H1 (cell line): ENCODE data around the gene COL5A1. TPM values are rescaled to one million over a fixed set of nuclear protein-coding genes. Genes with fewer than 3 reads are reported as not detected.

Experiments
- CTCF ChIA-PET: fragments of 300-600 bp; sonication (Branson Sonifier 250); formaldehyde crosslinking; loops from one replicate; lab custom pipeline; 2021; ENCODE audit not compliant: partially characterized antibody; lab: Charles Lee
- POLR2A ChIA-PET: fragments of 300-600 bp; sonication (Branson Sonifier 250); formaldehyde crosslinking; loops from one replicate; lab custom pipeline; 2021; ENCODE audit warnings: inconsistent platforms; ENCODE audit not compliant: partially characterized antibody; lab: Charles Lee
- DNase-seq, 2 experiments: peaks; one replicate each; pipeline versions ENCODE4 v3.0.0 to v3.0.0-alpha.2; 2010 to 2022; ENCODE audit warnings: low spot score in 2 of 2, low read depth in 1 of 2, mixed read lengths in 1 of 2
- FAIRE-seq: peaks from 2 replicates; lab custom pipeline; 2011; peaks lifted over from hg19 to GRCh38; lab: Jason Lieb, UNC
- H2AFZ ChIP-seq: 2 replicates; pipeline ENCODE4 v1.8.1; 2012; ENCODE audit warnings: low read length, inconsistent platforms
- H2AK5ac ChIP-seq: 2 replicates; pipeline ENCODE4 v1.6.1; 2013; ENCODE audit warnings: low read depth, low read length
- H2BK120ac ChIP-seq: replicated peaks from 2 replicates; pipeline ENCODE3; 2013; ENCODE audit warnings: low read depth, low read length, inconsistent platforms
- H2BK12ac ChIP-seq: 2 replicates; pipeline ENCODE4 v1.6.1; 2013; ENCODE audit warnings: low read depth, low read length
- H2BK15ac ChIP-seq: 2 replicates; pipeline ENCODE4 v1.6.1; 2013; ENCODE audit warnings: low read length
- H2BK20ac ChIP-seq: 2 replicates; pipeline ENCODE4 v1.6.1; 2013; ENCODE audit warnings: low read length
- H2BK5ac ChIP-seq: 2 replicates; pipeline ENCODE4 v1.6.1; 2013; ENCODE audit warnings: low read depth, low read length
- H3K14ac ChIP-seq: 2 replicates; pipeline ENCODE4 v1.6.1; 2013; ENCODE audit warnings: inconsistent platforms; ENCODE audit not compliant: insufficient read length
- H3K18ac ChIP-seq: 2 replicates; pipeline ENCODE4 v1.6.1; 2013; ENCODE audit warnings: low read length; ENCODE audit errors: extremely low read depth
- H3K23ac ChIP-seq: 2 replicates; pipeline ENCODE4 v1.6.1; 2013; ENCODE audit warnings: inconsistent platforms; ENCODE audit not compliant: insufficient read length
- H3K23me2 ChIP-seq: 2 replicates; pipeline ENCODE4 v1.6.1; 2013; ENCODE audit warnings: low read depth, low read length
- H3K27ac ChIP-seq: 2 replicates; pipeline ENCODE4 v1.6.1; 2011; ENCODE audit warnings: low read depth, low read length, inconsistent platforms
- H3K27me3 ChIP-seq, 4 experiments: replicated peaks in 1 of 4; 1 replicate in 1 of 4; 2 replicates in 3 of 4; pipeline versions ENCODE4 v1.6.1 to v1.8.1; 2011 to 2013; ENCODE audit warnings: low read length in 3 of 4, mild to moderate bottlenecking in 3 of 4, inconsistent platforms in 2 of 4, mixed read lengths in 2 of 4, moderate library complexity in 1 of 4; ENCODE audit not compliant: control insufficient read depth in 3 of 4, insufficient read depth in 3 of 4; ENCODE audit errors: extremely low read depth in 1 of 4
- H3K36me3 ChIP-seq, 4 experiments: 2 replicates each; pipeline versions ENCODE4 v1.6.1 to v1.8.1; 2011 to 2013; ENCODE audit warnings: mild to moderate bottlenecking in 4 of 4, low read length in 3 of 4, moderate library complexity in 2 of 4, control low read depth in 1 of 4, inconsistent platforms in 1 of 4; ENCODE audit not compliant: insufficient read depth in 4 of 4, control insufficient read depth in 2 of 4
- H3K4ac ChIP-seq: replicated peaks from 2 replicates; pipeline ENCODE3; 2013; ENCODE audit warnings: low read length, low read depth, mixed read lengths, inconsistent platforms; ENCODE audit not compliant: insufficient read length
- H3K4me1 ChIP-seq, 4 experiments: replicated peaks in 1 of 4; 1 replicate in 1 of 4; 2 replicates in 3 of 4; pipeline versions ENCODE4 v1.6.1 to v1.8.1; 2011 to 2013; ENCODE audit warnings: low read length in 3 of 4, inconsistent platforms in 2 of 4, mixed read lengths in 1 of 4; ENCODE audit not compliant: insufficient read depth in 4 of 4, control insufficient read depth in 3 of 4
- H3K4me2 ChIP-seq, 2 experiments: 2 replicates each; pipeline versions ENCODE4 v1.6.1 to v1.8.1; 2011 to 2013; ENCODE audit warnings: low read depth in 2 of 2, low read length in 2 of 2, control low read depth in 1 of 2, inconsistent platforms in 1 of 2, mild to moderate bottlenecking in 1 of 2; ENCODE audit not compliant: insufficient read depth in 1 of 2
- H3K4me3 ChIP-seq, 4 experiments: fragments of 200-600, 300-600 bp in 1 of 4; sonication (generic), shearing (Covaris generic), sonication (Bioruptor Twin) in 1 of 4; 2 replicates each; pipeline versions ENCODE4 v1.5.1 to v1.8.1; 2011 to 2016; ENCODE audit warnings: low read length in 4 of 4, low read depth in 3 of 4, control low read depth in 2 of 4, inconsistent platforms in 2 of 4, mild to moderate bottlenecking in 2 of 4, mixed read lengths in 1 of 4, moderate library complexity in 1 of 4; ENCODE audit not compliant: insufficient read depth in 2 of 4; ENCODE audit errors: extremely low read depth in 1 of 4
- H3K56ac ChIP-seq: replicated peaks from 2 replicates; pipeline ENCODE3; 2013; ENCODE audit warnings: low read depth, mild to moderate bottlenecking, mixed read lengths, low read length, inconsistent platforms; ENCODE audit not compliant: insufficient read length
- H3K79me1 ChIP-seq: 2 replicates; pipeline ENCODE4 v1.6.1; 2013; ENCODE audit warnings: low read depth, low read length, control low read depth
- H3K79me2 ChIP-seq, 2 experiments: 2 replicates each; pipeline versions ENCODE4 v1.6.1 to v1.8.1; 2012 to 2013; ENCODE audit warnings: low read length in 2 of 2, mild to moderate bottlenecking in 2 of 2, inconsistent platforms in 1 of 2; ENCODE audit not compliant: insufficient read depth in 2 of 2, control insufficient read depth in 1 of 2
- H3K9ac ChIP-seq, 4 experiments: replicated peaks in 1 of 4; 1 replicate in 1 of 4; 2 replicates in 3 of 4; pipeline versions ENCODE4 v1.6.1 to v1.8.1; 2011 to 2013; ENCODE audit warnings: low read depth in 3 of 4, low read length in 3 of 4, control low read depth in 2 of 4, mild to moderate bottlenecking in 2 of 4, moderate library complexity in 2 of 4, inconsistent platforms in 1 of 4; ENCODE audit errors: extremely low read depth in 1 of 4
- H3K9me3 ChIP-seq, 2 experiments: 2 replicates each; pipeline versions ENCODE4 v1.6.1 to v1.8.1; 2012 to 2013; ENCODE audit warnings: mild to moderate bottlenecking in 2 of 2, moderate library complexity in 2 of 2, control low read depth in 1 of 2, inconsistent platforms in 1 of 2, low read depth in 1 of 2, low read length in 1 of 2, mixed read lengths in 1 of 2; ENCODE audit not compliant: insufficient read depth in 2 of 2
- H4K20me1 ChIP-seq, 2 experiments: replicated peaks in 1 of 2; 2 replicates each; pipeline versions ENCODE3 to v1.8.1; 2011 to 2013; ENCODE audit warnings: inconsistent platforms in 2 of 2, low read length in 2 of 2, mild to moderate bottlenecking in 1 of 2; ENCODE audit not compliant: insufficient read depth in 2 of 2, control insufficient read depth in 1 of 2
- H4K5ac ChIP-seq: 2 replicates; pipeline ENCODE4 v1.6.1; 2013; ENCODE audit warnings: low read length, low read depth, mixed read lengths, inconsistent platforms; ENCODE audit not compliant: insufficient read length
- H4K8ac ChIP-seq: 2 replicates; pipeline ENCODE4 v1.8.0; 2013; ENCODE audit warnings: mild to moderate bottlenecking, moderate library complexity, low read length, inconsistent platforms; ENCODE audit not compliant: insufficient read depth; ENCODE audit errors: extremely low read depth
- H4K91ac ChIP-seq: replicated peaks from 2 replicates; pipeline ENCODE3; 2013; ENCODE audit warnings: low read length, mixed read lengths, inconsistent platforms; ENCODE audit not compliant: insufficient read length
- CEBPB ChIP-seq: IDR thresholded peaks from 2 replicates; pipeline ENCODE4 v1.6.1; 2012; ENCODE audit warnings: low read depth, low read length
- CHD1 ChIP-seq: IDR thresholded peaks from 2 replicates; pipeline ENCODE4 v1.6.1; 2012; ENCODE audit warnings: low read depth, low read length, improper control_type of control experiment
- FOSL1 ChIP-seq: IDR thresholded peaks from 2 replicates; pipeline ENCODE4 v1.6.1; 2011; ENCODE audit warnings: mild to moderate bottlenecking, low read depth, low read length, moderate library complexity; ENCODE audit not compliant: insufficient read depth
- GTF2F1 ChIP-seq: IDR thresholded peaks from 2 replicates; pipeline ENCODE4 v1.6.1; 2012; ENCODE audit warnings: low read depth, low read length, improper control_type of control experiment, borderline replicate concordance
- MAX ChIP-seq: IDR thresholded peaks from 2 replicates; pipeline ENCODE4 v1.6.1; 2012; ENCODE audit warnings: inconsistent platforms
- POLR2A ChIP-seq, 2 experiments: IDR thresholded peaks; 1 replicate in 1 of 2; 2 replicates in 1 of 2; pipeline ENCODE4 v1.6.1; 2011; ENCODE audit warnings: low read depth in 2 of 2, low read length in 2 of 2, mild to moderate bottlenecking in 2 of 2; ENCODE audit errors: control extremely low read depth in 1 of 2
- ZNF274 ChIP-seq: IDR thresholded peaks from 2 replicates; pipeline ENCODE4 v1.7.0; 2012; ENCODE audit warnings: low read length, borderline replicate concordance; ENCODE audit errors: extremely low read depth
- WGBS, 2 experiments: shearing (Covaris generic) in 1 of 2; methylation state at CpG; one replicate each; pipeline versions ENCODE4 v1.1.6 to v1.1.7; 2013 to 2015; ENCODE audit warnings: low lambda C conversion rate in 2 of 2, mixed read lengths in 2 of 2, inconsistent platforms in 1 of 2, low coverage in 1 of 2, missing lambda C conversion rate in 1 of 2; ENCODE audit not compliant: insufficient replicate concordance in 2 of 2, insufficient coverage in 1 of 2, insufficient read length in 1 of 2; ENCODE audit errors: extremely low coverage in 1 of 2, missing lambda C conversion rate in 1 of 2; 5-methylcytosine and 5-hydroxymethylcytosine counted together
- polyA plus RNA-seq, 7 experiments: library from polyadenylated mRNA; depleted of rRNA in 3 of 7; stranded (reverse) in 5 of 7; unstranded in 2 of 7; fragments of >200 nt in 5 of 7; fragments of 200-250 nt in 2 of 7; gene quantifications; 1 replicate in 5 of 7; 2 replicates in 1 of 7; 4 replicates in 1 of 7; pipeline versions ENCODE4 v1.2.1 to v1.2.3, GENCODE V29; 2011 to 2013; ENCODE audit warnings: missing spikeins in 2 of 7, mixed read lengths in 2 of 7
- total RNA-seq: library from RNA; stranded (reverse); fragmentation: NEBNext Ultra II Directional; extraction: Animal tissue kit (Norgen Biotek cat#: 25700); gene quantifications from 2 replicates; pipeline ENCODE4 v1.2.1, GENCODE V29; 2021

COL5A1 gene
- total and polyA plus RNA-seq, 2 of the 8 experiments (the other 6 are each of a cell fraction or from before 2014, with no cell fraction given) = 3.8 to 12.0 TPM

- H3K23ac ChIP-seq = no peak overlapping the region
- TF ChIP-seq POLR2A (IDR thresholded peaks at IDR 0.05; ENCODE audit: control extremely low read depth in 1 of 2, low read depth in 2 of 2, low read length in 2 of 2) (no peak), MAX (no peak), CHD1 (no peak), GTF2F1 (no peak), FOSL1 (no peak), ZNF274 (no peak), CEBPB (no peak)
- H4K91ac ChIP-seq = no peak overlapping the region
- no peak overlapping the region for H3K4me2 ChIP-seq
- H4K8ac ChIP-seq = no peak overlapping the region
- H3K36me3 ChIP-seq = no peaks in the 10 kb centered on the region
- FAIRE-seq (no peak), DNase-seq (no peak)
- H3K4ac ChIP-seq = no peak overlapping the region
- POLR2A ChIA-PET = no interaction called here
- H3K79me1 ChIP-seq = no peaks in the 10 kb centered on the region
- no peak overlapping the region for H2BK120ac ChIP-seq
- no peak overlapping the region for H3K14ac ChIP-seq
- H2AK5ac ChIP-seq = no peak overlapping the region
- CTCF ChIA-PET = interaction anchor here (0.6 kb wide), 1 partner anchor 189 kb away, joined by 3 read pairs; no protein-coding TSS in a partner anchor
- no peaks in the 10 kb centered on the region for H3K27me3 ChIP-seq
- no peak overlapping the region for H2BK15ac ChIP-seq
- H3K9me3 ChIP-seq = peaks cover 5 to 16% of the 10 kb centered on the region in 2 experiments; a peak in 3 of 4 replicates
- H3K4me1 ChIP-seq = no peaks in the 10 kb centered on the region
- H2BK5ac ChIP-seq = no peak overlapping the region
- no peak overlapping the region for H3K4me3 ChIP-seq
- H2AFZ ChIP-seq = no peak overlapping the region
- WGBS, 2 experiments = 91% methylated on average over 6 of the region's 12 CpGs; no CpG with 5 or more reads in 1 of the 2 experiments
- no peak overlapping the region for H4K5ac ChIP-seq
- no peak overlapping the region for H3K18ac ChIP-seq
- no peaks in the 10 kb centered on the region for H3K79me2 ChIP-seq
- H3K27ac ChIP-seq = no peak overlapping the region
- H3K9ac ChIP-seq = no peak overlapping the region
- peaks cover 0 to 4% of the 10 kb centered on the region in 2 experiments for H4K20me1 ChIP-seq
- no peak overlapping the region for H2BK20ac ChIP-seq
- H3K23me2 ChIP-seq = peaks cover 10% of the 10 kb centered on the region; the same call in 1 of the 2 replicates
- no peak overlapping the region for H2BK12ac ChIP-seq
- H3K56ac ChIP-seq = no peak overlapping the region
These were observed 69.3 kb downstream of the COL5A1 start for GRCh38 chr9:134710901-134711300.
